GM21381 (cell line): ENCODE measurements around the gene OR13J1.

Experiments used
- ATAC-seq: cut with Tn5 transposase; IDR thresholded peaks from one replicate; pipeline ENCODE4 v1.9.1; 2021; ENCODE audit warnings: mild to moderate bottlenecking, moderate library complexity; ENCODE audit not compliant: unreplicated experiment

Gene OR13J1

DNA sequence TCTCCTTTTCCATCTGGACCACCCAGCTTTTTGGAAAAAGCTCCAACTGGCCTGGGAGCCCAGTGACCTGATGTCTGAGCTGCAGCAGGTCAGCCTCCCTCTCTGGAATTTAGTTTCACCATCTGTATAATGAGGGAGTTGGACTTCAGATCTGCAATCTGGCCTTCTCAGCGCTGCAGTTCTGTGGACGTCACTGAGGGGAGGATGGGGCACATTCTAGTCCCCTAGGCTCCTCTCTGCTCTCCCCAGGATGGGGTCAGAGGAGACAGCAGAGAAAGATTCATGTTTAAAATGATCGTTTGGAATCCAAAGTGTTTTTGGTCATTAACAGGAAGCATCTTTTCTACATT lies 10.2 kb downstream of the OR13J1 start:
- no peak for ATAC-seq

DNA sequence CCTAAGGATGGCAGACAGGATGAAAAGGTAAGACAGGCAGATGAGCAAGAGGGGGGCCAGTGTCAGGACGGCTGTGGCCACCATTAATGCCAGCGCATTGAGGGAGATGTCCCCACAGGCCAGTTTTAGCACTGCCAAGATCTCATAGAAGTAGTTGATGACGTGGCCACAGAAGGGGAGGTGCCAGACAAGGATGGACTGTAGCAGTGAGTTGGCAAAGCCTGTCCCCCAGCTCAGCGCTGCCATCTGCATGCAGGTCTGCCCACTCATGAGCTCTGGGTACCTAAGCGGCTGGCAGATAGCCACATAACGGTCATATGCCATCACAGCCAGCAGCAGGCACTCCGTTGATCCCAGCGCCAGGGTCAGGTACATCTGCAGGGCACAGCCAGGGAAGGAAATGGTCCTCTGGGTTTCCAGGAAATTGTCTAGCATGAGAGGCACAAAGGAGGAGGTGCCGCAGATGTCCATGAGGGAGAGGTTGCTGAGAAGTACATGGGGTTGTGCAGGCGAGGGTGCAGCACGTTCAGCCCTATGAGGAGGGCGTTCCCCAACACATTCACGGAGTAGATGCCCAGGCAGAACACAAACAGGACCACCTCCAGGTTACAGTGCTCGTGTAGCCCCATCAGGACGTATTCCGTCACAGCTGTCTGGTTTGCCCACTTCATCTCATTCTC lies 10.8 kb downstream of the OR13J1 start:
- ATAC-seq = no peak

- no peak for ATAC-seq
Observed at GRCh38 chr9:35858458-35858857, 11.7 kb downstream of the OR13J1 start.

- no peak for ATAC-seq
Observed at GRCh38 chr9:35856882-35857281, 13.3 kb downstream of the OR13J1 start.

- ATAC-seq = no peak
Observed at GRCh38 chr9:35856206-35856605, 14.0 kb downstream of the OR13J1 start.

- no peak for ATAC-seq
Observed at GRCh38 chr9:35854091-35854762, 16.0 kb downstream of the OR13J1 start.

DNA sequence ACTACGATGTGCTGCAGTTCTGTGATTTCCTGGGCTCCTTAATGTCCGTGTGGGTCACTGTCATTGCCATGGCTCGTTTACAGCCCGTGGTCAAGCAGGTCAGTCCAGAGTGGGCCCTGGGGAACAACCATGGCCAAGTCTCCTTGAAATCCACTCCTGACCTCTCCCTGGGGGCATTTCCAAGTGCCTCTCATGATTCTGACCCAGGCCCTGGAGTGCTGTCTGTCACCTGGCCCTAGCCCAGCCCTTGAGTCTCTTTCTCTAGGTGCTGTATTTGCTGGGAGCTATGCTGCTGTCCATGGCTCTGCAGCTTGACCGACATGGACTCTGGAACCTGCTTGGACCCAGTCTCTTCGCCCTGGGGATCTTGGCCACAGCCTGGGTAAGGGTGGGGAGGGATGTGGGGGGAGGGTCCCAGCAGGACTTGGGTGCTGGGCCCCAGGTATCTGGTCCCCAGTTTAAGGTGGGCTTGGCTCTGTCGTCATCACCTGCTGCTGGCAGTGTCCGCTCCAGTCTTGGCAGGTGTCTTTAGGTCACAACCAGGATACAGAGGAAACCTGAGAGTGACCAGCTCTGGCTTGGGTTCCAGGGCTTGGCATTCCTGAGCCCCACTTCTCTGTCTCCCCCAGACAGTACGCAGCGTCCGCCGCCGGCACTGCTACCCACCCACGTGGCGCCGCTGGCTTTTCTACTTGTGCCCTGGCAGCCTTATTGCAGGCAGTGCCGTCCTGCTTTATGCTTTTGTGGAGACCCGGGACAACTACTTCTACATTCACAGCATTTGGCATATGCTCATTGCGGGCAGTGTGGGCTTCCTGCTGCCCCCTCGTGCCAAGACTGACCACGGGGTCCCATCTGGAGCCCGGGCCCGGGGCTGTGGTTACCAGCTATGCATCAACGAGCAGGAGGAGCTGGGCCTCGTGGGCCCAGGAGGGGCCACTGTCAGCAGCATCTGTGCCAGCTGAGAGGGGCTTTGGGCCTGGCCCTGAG lies 17.0 kb downstream of the OR13J1 start:
- ATAC-seq = no peak

DNA sequence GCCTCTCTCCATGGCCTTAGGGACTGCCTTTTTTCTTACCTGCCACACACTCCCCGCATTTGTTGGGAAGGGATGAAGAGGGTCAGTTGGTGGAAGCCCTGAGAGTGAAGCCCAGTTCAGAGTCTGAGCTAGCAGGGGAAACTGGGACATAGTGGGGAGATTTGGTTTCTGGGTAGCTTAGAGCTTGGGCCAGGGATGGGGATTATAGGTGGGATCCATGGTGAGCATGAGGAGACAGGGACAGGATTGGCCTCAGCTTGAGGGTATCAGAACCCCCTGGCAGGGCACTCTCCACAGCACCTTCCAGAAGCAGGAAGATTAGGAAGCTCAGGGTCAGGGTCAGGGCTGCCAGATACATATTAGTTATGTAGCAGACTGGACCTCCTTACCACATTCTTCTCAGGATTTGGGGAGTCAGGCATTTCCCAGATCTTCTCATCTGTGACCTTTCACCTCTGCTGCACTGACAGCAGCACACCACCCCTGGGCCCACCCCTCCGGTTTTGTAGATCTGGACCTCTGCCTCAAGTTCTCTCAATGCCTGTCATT lies 17.9 kb downstream of the OR13J1 start:
- no peak for ATAC-seq

GRCh38 chr9:35847792-35848572 lies 22.2 kb downstream of the OR13J1 start:
- ATAC-seq = peak; percentile 91

DNA sequence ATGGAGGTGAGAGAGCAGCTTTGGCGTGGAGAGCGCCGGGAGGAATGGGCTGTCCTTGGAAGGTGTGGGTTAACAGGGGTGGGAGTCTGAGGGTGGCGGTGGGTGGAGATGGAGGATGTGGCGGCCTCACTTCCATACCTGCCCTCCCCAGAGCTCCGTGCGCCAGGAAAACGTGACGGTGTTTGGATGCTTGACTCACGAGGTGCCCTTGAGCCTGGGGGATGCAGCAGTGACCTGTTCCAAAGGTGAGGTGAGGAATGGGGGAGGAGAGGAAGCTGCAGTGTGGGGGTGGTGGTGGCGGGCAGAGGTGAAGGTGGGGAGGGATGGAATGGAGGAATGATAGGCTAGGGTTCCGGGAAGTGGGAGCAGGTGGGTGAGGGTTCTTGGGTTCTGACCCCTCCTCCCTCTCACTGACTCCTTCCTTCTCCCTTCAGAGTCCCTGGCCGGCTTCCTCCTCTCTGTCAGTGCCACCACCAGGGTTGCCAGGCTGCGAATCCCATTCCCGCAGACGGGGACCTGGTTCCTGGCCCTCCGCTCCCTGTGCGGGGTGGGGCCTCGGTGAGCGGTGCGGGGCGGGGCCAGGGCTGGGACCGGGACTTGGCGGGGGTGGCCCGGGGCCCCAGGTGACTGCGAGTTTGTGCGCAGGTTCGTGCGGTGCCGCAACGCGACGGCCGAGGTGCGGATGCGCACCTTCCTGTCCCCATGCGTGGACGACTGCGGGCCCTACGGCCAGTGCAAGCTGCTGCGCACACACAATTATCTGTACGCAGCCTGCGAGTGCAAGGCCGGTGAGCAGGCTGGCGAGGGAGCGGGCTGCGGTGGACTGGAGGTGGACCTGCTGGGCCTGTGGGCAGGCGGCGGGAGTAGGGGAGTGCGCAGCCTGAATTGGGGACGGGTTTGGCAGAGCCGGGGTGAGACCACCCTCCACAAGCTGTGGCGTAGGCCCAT lies 24.1 kb downstream of the OR13J1 start:
- ATAC-seq = no peak

DNA sequence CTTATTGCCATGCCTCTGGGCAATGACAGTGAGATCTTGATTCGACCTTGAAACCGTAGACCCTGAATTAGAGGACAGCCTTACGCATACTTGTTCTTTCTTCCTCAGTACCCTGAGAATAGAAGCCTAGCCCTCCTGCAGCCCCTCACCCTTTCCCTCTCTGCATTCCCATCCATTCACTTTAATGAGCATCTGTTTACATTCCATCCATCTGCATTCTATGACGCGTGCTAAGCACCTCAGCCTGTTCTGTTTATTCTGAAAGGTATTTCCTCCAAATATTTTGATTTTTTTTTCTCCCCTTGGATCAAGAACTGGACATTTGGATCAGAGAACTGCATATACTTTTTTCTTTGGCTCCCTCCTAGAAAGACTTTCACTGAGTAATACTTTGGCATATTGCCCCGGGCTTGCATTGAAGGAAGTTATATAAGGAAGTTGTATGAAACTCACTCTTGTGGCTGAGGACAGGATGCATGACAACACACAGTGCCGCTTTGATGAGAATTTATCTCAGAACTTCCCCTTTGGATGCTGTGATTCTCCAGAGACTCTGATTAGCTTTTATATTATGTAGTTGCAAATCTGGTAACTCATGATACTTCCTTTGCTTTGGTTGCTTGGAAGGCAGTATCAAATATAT lies 25.5 kb downstream of the OR13J1 start:
- no peak for ATAC-seq

DNA sequence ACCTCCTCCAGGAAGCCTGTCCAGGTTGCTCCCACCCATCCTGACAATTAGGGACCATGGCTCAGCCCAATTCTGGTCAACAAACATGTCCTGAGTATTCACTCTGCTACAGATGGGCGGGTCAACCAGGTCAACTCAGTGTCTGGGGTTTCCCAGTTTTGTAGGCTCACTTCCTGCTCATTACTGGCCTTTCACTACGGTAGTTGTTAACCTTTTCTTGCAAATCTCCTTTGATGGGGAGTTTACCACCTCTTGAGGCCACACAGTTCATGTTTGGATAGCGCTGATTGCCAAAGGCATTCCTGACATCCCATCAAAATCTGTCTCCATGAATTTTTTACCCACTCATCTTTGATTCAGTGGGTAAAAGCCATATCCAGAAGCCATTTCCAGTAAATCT lies 27.4 kb downstream of the OR13J1 start:
- no peak for ATAC-seq

DNA sequence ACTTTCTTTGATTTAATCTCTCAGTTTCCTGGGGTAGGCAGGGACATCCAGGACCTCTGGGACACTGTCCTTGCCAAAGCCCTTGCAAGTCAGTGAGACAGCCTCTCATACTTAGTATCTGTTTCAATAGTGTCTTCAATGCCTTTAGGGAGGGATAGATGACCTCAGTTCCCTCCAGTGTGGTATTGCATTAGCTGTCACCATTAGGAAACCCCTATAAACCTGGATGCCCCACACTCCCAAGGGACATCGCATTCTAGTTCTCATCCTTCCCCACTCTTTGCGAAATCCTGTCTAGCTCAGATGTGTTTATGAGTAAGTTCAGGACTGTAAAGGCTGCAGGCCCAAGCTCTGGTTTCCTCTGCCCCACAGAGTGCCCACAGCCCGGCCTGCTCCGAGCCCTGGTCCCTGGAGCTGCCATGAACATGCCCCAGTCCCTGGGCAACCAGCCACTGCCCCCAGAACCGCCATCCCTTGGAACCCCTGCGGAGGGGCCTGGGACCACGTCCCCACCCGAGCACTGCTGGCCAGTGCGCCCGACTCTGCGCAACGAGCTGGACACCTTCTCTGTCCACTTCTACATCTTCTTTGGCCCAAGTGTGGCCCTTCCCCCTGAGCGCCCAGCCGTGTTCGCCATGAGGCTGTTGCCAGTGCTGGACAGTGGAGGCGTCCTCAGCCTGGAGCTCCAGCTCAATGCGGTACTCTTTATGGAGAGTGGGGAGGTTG lies 28.0 kb downstream of the OR13J1 start:
- ATAC-seq = no peak

DNA sequence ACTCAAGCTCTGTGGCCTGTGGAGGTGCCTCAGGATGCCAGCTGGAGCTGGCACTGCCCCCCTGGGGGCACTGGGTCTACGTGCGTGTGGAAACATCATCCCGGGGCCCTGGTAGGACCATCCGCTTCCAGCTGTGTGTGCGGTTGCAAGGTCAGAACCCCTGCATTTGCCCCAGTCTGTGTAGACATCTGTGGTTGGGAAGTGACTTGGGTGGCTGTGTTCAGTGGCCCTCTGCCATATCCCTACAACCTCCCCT lies 28.6 kb downstream of the OR13J1 start:
- ATAC-seq = no peak

DNA sequence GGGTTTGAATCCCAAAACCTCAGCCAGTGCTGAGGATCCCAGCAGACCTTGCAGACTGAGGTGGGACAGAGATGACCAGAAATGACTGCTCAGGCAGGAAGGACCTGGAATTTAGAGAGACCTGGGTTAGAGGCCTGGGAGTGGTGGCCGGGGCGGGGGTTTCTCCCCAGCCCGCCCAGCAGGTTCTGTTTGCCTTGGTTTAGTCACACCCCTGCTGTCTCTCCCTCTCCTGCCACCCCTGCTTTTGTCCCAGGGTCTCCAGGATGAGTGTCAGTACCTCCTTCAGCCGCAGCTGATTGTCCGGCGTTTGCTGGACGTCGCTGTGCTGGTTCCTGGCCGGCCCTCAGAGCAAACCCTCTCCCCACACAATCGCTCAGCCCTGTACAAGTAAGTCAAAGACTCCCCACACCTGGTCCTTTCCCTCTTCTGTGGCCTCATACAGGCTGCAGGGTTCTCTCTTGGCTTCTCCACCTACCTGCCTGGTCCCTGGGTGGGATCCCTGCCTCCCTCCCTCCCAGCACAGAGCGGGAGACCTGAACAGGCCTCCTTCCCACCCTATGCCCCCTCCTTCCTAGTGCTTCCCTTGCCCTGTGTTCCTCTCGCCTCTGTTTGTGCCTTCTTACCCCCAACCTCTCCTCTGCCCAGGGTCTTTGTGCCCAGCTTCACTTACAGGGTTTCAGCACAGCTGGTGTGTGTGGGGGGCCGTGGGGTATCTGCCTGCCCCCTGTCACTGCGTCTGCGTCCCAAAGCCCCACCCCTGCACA lies 29.1 kb downstream of the OR13J1 start:
- ATAC-seq = no peak

DNA sequence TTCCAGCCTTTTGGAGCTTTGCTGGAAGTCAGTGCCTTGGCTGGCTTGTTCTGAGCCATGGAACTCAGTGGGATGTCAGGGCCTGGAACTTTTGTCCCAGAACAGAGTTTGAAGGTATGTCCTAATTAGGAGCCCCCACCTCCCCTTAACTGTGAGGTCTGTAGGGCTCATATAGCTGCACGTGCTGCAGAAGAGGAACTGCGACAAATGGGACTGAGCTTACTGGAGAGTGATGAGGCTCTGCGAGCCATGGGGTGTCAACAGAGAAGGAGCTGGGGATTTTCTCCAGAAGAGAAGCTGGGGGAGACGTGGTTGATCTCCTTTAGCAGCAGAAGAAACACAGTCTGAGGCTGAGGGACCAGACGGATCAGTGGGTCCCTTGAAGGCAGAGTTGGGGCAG lies 30.3 kb downstream of the OR13J1 start:
- ATAC-seq = no peak

DNA sequence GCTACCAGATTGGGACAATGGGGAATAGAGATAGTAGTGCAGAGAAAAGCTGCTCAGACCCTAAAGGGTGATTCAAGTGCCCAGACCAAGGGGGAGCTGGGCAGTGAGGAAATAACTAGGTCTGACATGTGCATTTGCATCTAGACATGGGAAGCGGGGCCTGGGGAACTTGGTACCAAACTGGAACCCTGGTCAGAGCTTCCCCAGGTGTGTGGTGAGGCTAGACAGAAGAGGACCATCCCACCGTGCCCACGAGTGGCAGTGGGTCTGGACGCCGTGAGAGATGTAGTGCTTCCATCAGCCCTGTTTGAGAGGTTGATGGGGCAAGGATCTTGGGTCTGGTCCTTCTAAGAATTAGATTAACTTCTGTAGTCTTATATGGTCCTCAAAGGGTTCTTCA lies 33.6 kb downstream of the OR13J1 start:
- ATAC-seq = no peak

- no peak for ATAC-seq
Observed at GRCh38 chr9:35835766-35836165, 34.4 kb downstream of the OR13J1 start.
